GM21367 (cell line): ENCODE measurements around the gene VSTM5.
"Not testable (repeated sequence)": the region's sequence is repeated elsewhere in the genome, so short reads cannot be mapped to it uniquely, and the experiment has no call there.

Source experiments
- ATAC-seq: cut with Tn5 transposase; IDR thresholded peaks from one replicate; pipeline ENCODE4 v1.9.1; 2021; ENCODE audit not compliant: unreplicated experiment

VSTM5 gene

GRCh38 chr11:93850594-93851018 lies at the start of gene VSTM5:
VSTM5 (minus strand) TSS chr11:93850618; CDS start chr11:93850502, 116 bp downstream.
- ATAC-seq = no peak

GRCh38 chr11:93895106-93895862 lies 44.9 kb upstream of the VSTM5 start:
- ATAC-seq = peak; percentile 60

- no peak for ATAC-seq
Measured at GRCh38 chr11:93890391-93891051, 40.1 kb upstream of the VSTM5 start.

GRCh38 chr11:93887111-93887510 lies 36.7 kb upstream of the VSTM5 start:
- ATAC-seq = no peak

GRCh38 chr11:93879114-93879513 lies 28.7 kb upstream of the VSTM5 start:
- ATAC-seq = not testable (repeated sequence)

- no peak for ATAC-seq
Measured at GRCh38 chr11:93875637-93876036, 25.2 kb upstream of the VSTM5 start.

- no peak for ATAC-seq
Measured at GRCh38 chr11:93871526-93871925, 21.1 kb upstream of the VSTM5 start.

GRCh38 chr11:93870616-93871015 lies 20.2 kb upstream of the VSTM5 start:
- no peak for ATAC-seq

GRCh38 chr11:93869830-93870229 lies 19.4 kb upstream of the VSTM5 start:
- ATAC-seq = no peak

- not testable (repeated sequence) for ATAC-seq
Measured at GRCh38 chr11:93868404-93868803, 18.0 kb upstream of the VSTM5 start.

- ATAC-seq = no peak
Measured at GRCh38 chr11:93861808-93862207, 11.4 kb upstream of the VSTM5 start.

- no peak for ATAC-seq
Measured at GRCh38 chr11:93858121-93858775, 7.8 kb upstream of the VSTM5 start.

GRCh38 chr11:93857413-93858120 lies 7.1 kb upstream of the VSTM5 start:
- no peak for ATAC-seq

- no peak for ATAC-seq
Measured at GRCh38 chr11:93852242-93852641, 1.8 kb upstream of the VSTM5 start.

- no peak for ATAC-seq
Measured at GRCh38 chr11:93849751-93850593, 446 bp downstream of the VSTM5 start.

GRCh38 chr11:93849201-93849600 lies 1.2 kb downstream of the VSTM5 start:
- no peak for ATAC-seq

GRCh38 chr11:93846411-93846810 lies 4.0 kb downstream of the VSTM5 start:
- ATAC-seq = no peak

GRCh38 chr11:93845181-93846092 lies 5.0 kb downstream of the VSTM5 start:
- no peak for ATAC-seq

GRCh38 chr11:93844568-93844967 lies 5.8 kb downstream of the VSTM5 start:
- no peak for ATAC-seq
